Peyer's patch (tissue), 4 donors: ENCODE measurements around the gene ST6GALNAC1. TPM values are rescaled to one million over a fixed set of nuclear protein-coding genes. Genes with fewer than 3 reads are reported as not detected.

ENCODE experiments used
- DNase-seq, 3 donors: peaks; one replicate each; pipeline ENCODE4 v3.0.0-alpha.2; 2017 to 2019
- H3K27ac ChIP-seq, 4 donors: fragments of 200-600 bp; sonication (generic); one replicate each; pipeline ENCODE4 v1.5.1; 2016 to 2019
- H3K27me3 ChIP-seq, 2 donors: fragments of 200-600 bp; sonication (generic); one replicate each; pipeline ENCODE4 v1.5.1; 2019
- H3K36me3 ChIP-seq, 3 donors: fragments of 200-600 bp; sonication (generic); one replicate each; pipeline ENCODE4 v1.5.1; 2016 to 2019
- H3K4me1 ChIP-seq, 4 donors: fragments of 200-600 bp; sonication (generic); one replicate each; pipeline ENCODE4 v1.5.1; 2016 to 2019
- H3K4me3 ChIP-seq, 4 donors: fragments of 200-600 bp; sonication (generic); 1 replicate in 3 of 4; 2 replicates in 1 of 4; pipeline ENCODE4 v1.5.1; 2016 to 2019; ENCODE audit warnings: mild to moderate bottlenecking in 1 of 4
- H3K9me3 ChIP-seq, 4 donors: fragments of 200-600 bp; sonication (generic); one replicate each; pipeline ENCODE4 v1.5.1; 2016 to 2019; ENCODE audit warnings: mild to moderate bottlenecking in 1 of 4
- CTCF ChIP-seq, 6 experiments: fragments of 450-650 bp in 4 of 6; fragments of 200-600 bp in 2 of 6; sonication (generic) in 1 of 6; IDR thresholded peaks; one replicate each; pipeline ENCODE4 v1.5.1; 2017 to 2019; ENCODE audit warnings: antibody characterized with exemption in 6 of 6, mild to moderate bottlenecking in 3 of 6, moderate library complexity in 1 of 6
- POLR2A ChIP-seq, 2 donors: fragments of 450-650 bp; IDR thresholded peaks; one replicate each; pipeline ENCODE4 v1.5.1; 2017; ENCODE audit warnings: antibody characterized with exemption in 2 of 2, mild to moderate bottlenecking in 2 of 2, moderate library complexity in 2 of 2
- total RNA-seq, 4 donors: library from RNA; depleted of rRNA; stranded (reverse); fragments of >200 nt; gene quantifications; one replicate each; pipeline ENCODE4 v1.1.0, GENCODE V29; 2016

Gene ST6GALNAC1
- total RNA-seq, 4 donors from 2014 or later = 91.6 to 135 (median 102) TPM

- Histone ChIP-seq H3K27me3 (no peaks in the 10 kb centered on the region), H3K4me1 (no peaks in the 10 kb centered on the region), H3K27ac (no peak overlapping the region), H3K4me3 (no peak overlapping the region), H3K36me3 (no peaks in the 10 kb centered on the region), H3K9me3 (no peaks in the 10 kb centered on the region)
- no peak for TF ChIP-seq POLR2A (IDR thresholded peaks at IDR 0.05)
- no peak for TF ChIP-seq CTCF (IDR thresholded peaks at IDR 0.05)
- no peak for DNase-seq
These were observed 49.6 kb downstream of the ST6GALNAC1 start for GRCh38 chr17:76593959-76594358.

- TF ChIP-seq CTCF (IDR thresholded peaks at IDR 0.05) (no peak), POLR2A (IDR thresholded peaks at IDR 0.05) (no peak)
- Histone ChIP-seq H3K27me3 (no peaks in the 10 kb centered on the region), H3K4me3 (no peak overlapping the region), H3K9me3 (no peaks in the 10 kb centered on the region), H3K27ac (no peak overlapping the region), H3K4me1 (no peaks in the 10 kb centered on the region), H3K36me3 (no peaks in the 10 kb centered on the region)
- no peak for DNase-seq
These were observed 50.2 kb downstream of the ST6GALNAC1 start for GRCh38 chr17:76593384-76593826.

GRCh38 chr17:76588182-76588581 lies 55.4 kb downstream of the ST6GALNAC1 start:
- Histone ChIP-seq H3K27me3 (no peaks in the 10 kb centered on the region), H3K4me3 (no peak overlapping the region), H3K36me3 (no peaks in the 10 kb centered on the region), H3K27ac (no peak overlapping the region), H3K9me3 (no peaks in the 10 kb centered on the region), H3K4me1 (peaks cover 0 to 19% (median 7%) of the 10 kb centered on the region in 4 donors)
- no peak for TF ChIP-seq POLR2A (IDR thresholded peaks at IDR 0.05)
- no peak for TF ChIP-seq CTCF (IDR thresholded peaks at IDR 0.05)
- DNase-seq = no peak

GRCh38 chr17:76586741-76587487 lies 56.6 kb downstream of the ST6GALNAC1 start:
- H3K4me1 ChIP-seq = peaks cover 0 to 19% (median 7%) of the 10 kb centered on the region in 4 donors
- H3K9me3 ChIP-seq = no peaks in the 10 kb centered on the region
- no peak overlapping the region for H3K4me3 ChIP-seq
- TF ChIP-seq CTCF (IDR thresholded peaks at IDR 0.05) (no peak), POLR2A (IDR thresholded peaks at IDR 0.05) (no peak)
- DNase-seq = no peak
- H3K27me3 ChIP-seq = no peaks in the 10 kb centered on the region
- H3K36me3 ChIP-seq = no peaks in the 10 kb centered on the region
- H3K27ac ChIP-seq = no peak overlapping the region

- H3K9me3 ChIP-seq = no peaks in the 10 kb centered on the region
- peak within 1 kb of the TSS; percentile 29 to 62 (median 54) for H3K4me3 ChIP-seq
- TF ChIP-seq CTCF (IDR thresholded peaks at IDR 0.05) (peak in 4 of 6 experiments; percentile 24 to 49 (median 33)), POLR2A (IDR thresholded peaks at IDR 0.05) (no peak)
- no peaks in the 10 kb centered on the region for H3K36me3 ChIP-seq
- DNase-seq = peak in 2 of 3 donors; percentile 68 to 77
- H3K27me3 ChIP-seq = no peaks in the 10 kb centered on the region
- H3K27ac ChIP-seq = peak within 1 kb of the TSS in 3 of 4 donors; percentile 5 to 42 (median 34)
- peaks cover 0 to 19% (median 7%) of the 10 kb centered on the region in 4 donors for H3K4me1 ChIP-seq
These were observed 57.6 kb downstream of the ST6GALNAC1 start, which contains the start of gene ST6GALNAC2 for GRCh38 chr17:76585649-76586593. Gene ST6GALNAC2, minus strand, starts transcription at chr17:76585860. Its CDS starts 52 bp downstream, at chr17:76585808.
